K562 (cell line): ENCODE data around the gene PHF12. TPM values are rescaled to one million over a fixed set of nuclear protein-coding genes. Genes with fewer than 3 reads are reported as not detected.

ENCODE experiments used
- CBFB ChIP-seq: sonication (generic); formaldehyde crosslinking; IDR thresholded peaks from 2 replicates; pipeline ENCODE4 v1.4.0; 2020; ENCODE audit warnings: mild to moderate bottlenecking, missing genetic modification reagents
- CCAR2 ChIP-seq: fragments of 200-400 bp; formaldehyde crosslinking; IDR thresholded peaks from 2 replicates; pipeline ENCODE4 v1.6.1; 2017; ENCODE audit warnings: mild to moderate bottlenecking, low read depth, low read length
- CREB5 ChIP-seq: fragments of 250-450 bp; sonication (Bioruptor Pico); IDR thresholded peaks from 2 replicates; pipeline ENCODE4 v1.5.0; 2020; ENCODE audit warnings: mild to moderate bottlenecking
- E2F1 ChIP-seq: sonication (generic); formaldehyde crosslinking; IDR thresholded peaks from 2 replicates; pipeline ENCODE4 v1.8.1; 2023; ENCODE audit warnings: mild to moderate bottlenecking, missing genetic modification reagents, moderate library complexity
- ELK3 ChIP-seq: fragments of 450-650 bp; formaldehyde crosslinking; IDR thresholded peaks from 2 replicates; pipeline ENCODE4 v1.4.0; 2020; ENCODE audit warnings: mild to moderate bottlenecking
- ERF ChIP-seq: fragments of 450-650 bp; formaldehyde crosslinking; IDR thresholded peaks from 2 replicates; pipeline ENCODE4 v1.4.0; 2020; ENCODE audit warnings: mild to moderate bottlenecking, mixed read lengths
- FOXA3 ChIP-seq, 2 experiments: fragments of 450-650 bp in 1 of 2; sonication (generic) in 1 of 2; formaldehyde crosslinking; IDR thresholded peaks in 1 of 2; conservative IDR thresholded peaks in 1 of 2; 2 replicates each; pipeline versions ENCODE4 v1.4.0 to v1.8.0; 2020 to 2022; ENCODE audit warnings: mild to moderate bottlenecking in 2 of 2, missing genetic modification reagents in 1 of 2
- HMGN3 ChIP-seq: IDR thresholded peaks from 2 replicates; pipeline ENCODE4 v1.6.1; 2011; ENCODE audit warnings: borderline replicate concordance, low read depth, mild to moderate bottlenecking, mixed read lengths, low read length; ENCODE audit not compliant: insufficient read length; ENCODE audit errors: extremely low read depth
- JUN ChIP-seq, 2 experiments: sonication (generic) in 1 of 2; formaldehyde crosslinking in 1 of 2; IDR thresholded peaks; 2 replicates each; pipeline versions ENCODE4 v1.6.1 to v1.8.0; 2012 to 2022; ENCODE audit warnings: borderline replicate concordance in 2 of 2, mild to moderate bottlenecking in 2 of 2, improper control_type of control experiment in 1 of 2, low read depth in 1 of 2, low read length in 1 of 2, missing genetic modification reagents in 1 of 2
- JUNB ChIP-seq: fragments of 450-650 bp; formaldehyde crosslinking; conservative IDR thresholded peaks from 2 replicates; pipeline ENCODE4 v1.4.0; 2020; ENCODE audit warnings: mild to moderate bottlenecking
- MAFF ChIP-seq: IDR thresholded peaks from 2 replicates; pipeline ENCODE4 v1.6.1; 2012; ENCODE audit warnings: low read length, improper control_type of control experiment
- MECOM ChIP-seq: fragments of 250-450 bp; sonication (Bioruptor Pico); IDR thresholded peaks from 2 replicates; pipeline ENCODE4 v1.8.0; 2022; ENCODE audit warnings: inconsistent platforms
- SRF ChIP-seq, 2 experiments: fragments of 250-450, 450-650 bp in 1 of 2; sonication (Bioruptor Pico) in 1 of 2; sonication (generic) in 1 of 2; formaldehyde crosslinking; IDR thresholded peaks; 2 replicates each; pipeline versions ENCODE4 v1.5.0 to v1.5.1; 2020 to 2022; ENCODE audit warnings: mild to moderate bottlenecking in 1 of 2, missing genetic modification reagents in 1 of 2
- TRIM25 ChIP-seq: fragments of 450-650 bp; IDR thresholded peaks from 2 replicates; pipeline ENCODE4 v1.7.0; 2016; ENCODE audit warnings: borderline replicate concordance
- XRCC4 ChIP-seq: IDR thresholded peaks from one replicate; pipeline ENCODE4 v1.6.1; 2011; ENCODE audit not compliant: insufficient read depth, insufficient read length; ENCODE audit errors: extremely low read depth
- ZBTB12 ChIP-seq: fragments of 250-450 bp; sonication (Bioruptor Pico); IDR thresholded peaks from 2 replicates; pipeline ENCODE4 v1.4.0; 2020
- ZNF12 ChIP-seq: sonication (generic); formaldehyde crosslinking; IDR thresholded peaks from 2 replicates; pipeline ENCODE4 v1.4.0; 2020; ENCODE audit warnings: mild to moderate bottlenecking, missing genetic modification reagents
- ZNF121 ChIP-seq: sonication (generic); formaldehyde crosslinking; conservative IDR thresholded peaks from 2 replicates; pipeline ENCODE4 v1.8.0; 2022; ENCODE audit warnings: missing genetic modification reagents
- ZNF274 ChIP-seq: IDR thresholded peaks from 2 replicates; pipeline ENCODE4 v1.6.1; 2011; ENCODE audit warnings: low read depth, mild to moderate bottlenecking, low read length, moderate library complexity, borderline replicate concordance
- polyA plus RNA-seq, 8 experiments: library from polyadenylated mRNA; depleted of rRNA in 4 of 8; stranded (reverse) in 5 of 8; unstranded in 3 of 8; fragments of >200 nt; fragmentation: Nextera tagmentation in 2 of 8; fragmentation: Illumina TruSeq in 1 of 8; extraction: Ambion mirVana in 2 of 8; extraction: Trizol in 1 of 8; gene quantifications; 2 replicates each; pipeline versions ENCODE4 v1.2.1 to v1.2.3, GENCODE V29; 2011 to 2014; ENCODE audit warnings: inconsistent platforms in 1 of 8, missing spikeins in 1 of 8
- total RNA-seq, 7 experiments: library from RNA; depleted of rRNA in 6 of 7; stranded (reverse); fragments of >200 nt in 6 of 7; fragmentation: Illumina TruSeq in 2 of 7; extraction: Trizol in 2 of 7; gene quantifications; 2 replicates each; pipeline versions ENCODE4 v1.2.1 to v1.2.3, GENCODE V29; 2011 to 2021; ENCODE audit warnings: low replicate concordance in 1 of 7

PHF12 gene
- total and polyA plus RNA-seq, 9 of the 15 experiments (the other 6 are each of a cell fraction or from before 2014, with no cell fraction given) = 0.82 to 31.3 (median 13.5) TPM

- TF ChIP-seq TRIM25 (no peak; the same call in 1 of the 2 replicates), SRF (CRISPR knock-in tag; IDR thresholded peaks at IDR 0.05) (peak in 1 of 2 experiments; percentile 78; a peak in 2 of 4 replicates), JUN (IDR thresholded peaks at IDR 0.05; ENCODE audit: borderline replicate concordance, low read depth, low read length) (peak; percentile 72; the same call in 1 of the 2 replicates), JUN (CRISPR knock-in tag; IDR thresholded peaks at IDR 0.05; ENCODE audit: borderline replicate concordance) (no peak), CBFB (peak; percentile 68; the same call in 1 of the 2 replicates), ZBTB12 (CRISPR knock-in tag) (peak; percentile 72), JUNB (CRISPR knock-in tag) (no peak), ZNF274 (no peak), FOXA3 (CRISPR knock-in tag; conservative IDR thresholded peaks at IDR 0.05 in 1 of 2, IDR thresholded peaks at IDR 0.05 in 1 of 2) (no peak), ELK3 (CRISPR knock-in tag) (no peak), ERF (CRISPR knock-in tag) (0 out of 2 replicates have a peak, but pooled peaks have one; percentile 12), HMGN3 (no peak), ZNF121 (CRISPR knock-in tag) (no peak), E2F1 (CRISPR knock-in tag) (peak; percentile 73; the same call in 1 of the 2 replicates), ZNF12 (CRISPR knock-in tag) (no peak), MECOM (CRISPR knock-in tag) (no peak), MAFF (peak; percentile 61), CREB5 (CRISPR knock-in tag) (0 out of 2 replicates have a peak, but pooled peaks have one; percentile 52), XRCC4 (no peak), CCAR2 (no peak)
Observed at GRCh38 chr17:28951991-28952975, 965 bp upstream of the PHF12 start (continued).
